Endothelial cell of umbilical vein (primary cell): ENCODE measurements around the gene CACNA2D1. TPM values are rescaled to one million over a fixed set of nuclear protein-coding genes. Genes with fewer than 3 reads are reported as not detected.

Experiments
- BruUV-seq: library from RNA; stranded (reverse); fragments of 400-500 nt; replicated peaks from 2 replicates; lab custom pipeline; 2021; lab: Mats Ljungman, UMichigan
- CTCF ChIA-PET: fragments of 300-600, 350-600 bp; sonication (Branson Sonifier 250); formaldehyde crosslinking; loops from one replicate; lab custom pipeline; 2021; ENCODE audit warnings: antibody characterized with exemption, inconsistent platforms; lab: Charles Lee
- POLR2A ChIA-PET: fragments of 300-600, 350-600 bp; sonication (Branson Sonifier 250); formaldehyde crosslinking; loops from one replicate; lab custom pipeline; 2021; ENCODE audit warnings: antibody characterized with exemption, inconsistent platforms; lab: Charles Lee
- DNase-seq: peaks from one replicate; pipeline ENCODE4 v3.0.0-alpha.2; 2011; ENCODE audit warnings: low read depth, low spot score
- FAIRE-seq: peaks from 2 replicates; lab custom pipeline; 2011; peaks lifted over from hg19 to GRCh38; lab: Jason Lieb, UNC
- H2AFZ ChIP-seq: 2 replicates; pipeline ENCODE4 v1.6.0; 2012; ENCODE audit warnings: low read depth, low read length, control low read depth, inconsistent platforms
- H3K27ac ChIP-seq: 2 replicates; pipeline ENCODE4 v1.5.1; 2011; ENCODE audit warnings: low read depth, mild to moderate bottlenecking, control low read depth, low read length, moderate library complexity; ENCODE audit not compliant: insufficient read depth
- H3K27me3 ChIP-seq, 2 experiments: 2 replicates each; pipeline versions ENCODE4 v1.6.0 to v1.6.1; 2011; ENCODE audit warnings: low read length in 2 of 2, mixed read lengths in 1 of 2; ENCODE audit not compliant: control insufficient read depth in 2 of 2, insufficient read depth in 2 of 2
- H3K36me3 ChIP-seq, 2 experiments: 2 replicates in 1 of 2; 3 replicates in 1 of 2; pipeline ENCODE4 v1.5.1; 2011; ENCODE audit warnings: low read length in 2 of 2, mild to moderate bottlenecking in 1 of 2, moderate library complexity in 1 of 2; ENCODE audit not compliant: control insufficient read depth in 2 of 2, insufficient read depth in 2 of 2; ENCODE audit errors: extremely low read depth in 1 of 2
- H3K4me1 ChIP-seq: 3 replicates; pipeline ENCODE4 v1.5.1; 2011; ENCODE audit warnings: mild to moderate bottlenecking, low read length; ENCODE audit not compliant: control insufficient read depth, insufficient read depth; ENCODE audit errors: extremely low read depth
- H3K4me2 ChIP-seq: 2 replicates; pipeline ENCODE4 v1.6.1; 2011; ENCODE audit warnings: low read length, control low read depth, mixed read lengths; ENCODE audit not compliant: insufficient read depth
- H3K4me3 ChIP-seq, 3 experiments: fragments of 200-600 bp in 1 of 3; sonication (generic), shearing (Covaris generic) in 1 of 3; replicated peaks in 1 of 3; 2 replicates each; pipeline ENCODE4 v1.5.1; 2011 to 2016; ENCODE audit warnings: control low read depth in 3 of 3, low read length in 3 of 3, mild to moderate bottlenecking in 2 of 3, inconsistent platforms in 1 of 3, low read depth in 1 of 3, moderate library complexity in 1 of 3; ENCODE audit not compliant: insufficient read depth in 1 of 3
- H3K79me2 ChIP-seq: 2 replicates; pipeline ENCODE4 v1.6.0; 2012; ENCODE audit warnings: low read length, inconsistent platforms; ENCODE audit not compliant: control insufficient read depth, insufficient read depth
- H3K9ac ChIP-seq: replicated peaks from 2 replicates; pipeline ENCODE3; 2011; ENCODE audit warnings: low read length, control low read depth; ENCODE audit not compliant: insufficient read depth; ENCODE audit errors: extremely low read depth
- H3K9me1 ChIP-seq: replicated peaks from 3 replicates; pipeline ENCODE4 v1.6.0; 2011; ENCODE audit warnings: mild to moderate bottlenecking, low read length; ENCODE audit not compliant: control insufficient read depth, insufficient read depth; ENCODE audit errors: extremely low read depth
- H3K9me3 ChIP-seq: replicated peaks from 2 replicates; pipeline ENCODE4 v1.5.1; 2012; ENCODE audit warnings: low read length, inconsistent platforms; ENCODE audit not compliant: control insufficient read depth, insufficient read depth
- H4K20me1 ChIP-seq: replicated peaks from 2 replicates; pipeline ENCODE3; 2011; ENCODE audit warnings: mild to moderate bottlenecking, low read length; ENCODE audit not compliant: control insufficient read depth, insufficient read depth; ENCODE audit errors: extremely low read depth
- CTCF ChIP-seq, 2 donors: IDR thresholded peaks; 1 replicate in 1 of 2; 2 replicates in 1 of 2; pipeline ENCODE4 v1.5.1; 2011; ENCODE audit warnings: low read length in 2 of 2, mild to moderate bottlenecking in 2 of 2, moderate library complexity in 2 of 2, control low read depth in 1 of 2, inconsistent platforms in 1 of 2, low read depth in 1 of 2; ENCODE audit not compliant: insufficient read depth in 1 of 2; ENCODE audit errors: extremely low read depth in 1 of 2
- EZH2 ChIP-seq: IDR thresholded peaks from 2 replicates; pipeline ENCODE4 v1.6.1; 2012; ENCODE audit warnings: borderline replicate concordance, low read depth, mild to moderate bottlenecking, moderate library complexity, low read length, inconsistent platforms; ENCODE audit not compliant: severe bottlenecking
- FOS ChIP-seq: IDR thresholded peaks from 2 replicates; pipeline ENCODE4 v1.6.1; 2011; ENCODE audit warnings: mild to moderate bottlenecking, low read length, moderate library complexity, borderline replicate concordance; ENCODE audit not compliant: insufficient read depth
- GATA2 ChIP-seq: IDR thresholded peaks from 2 replicates; pipeline ENCODE4 v1.7.0; 2011; ENCODE audit warnings: low read depth, mild to moderate bottlenecking, moderate library complexity, mixed read lengths, low read length; ENCODE audit not compliant: insufficient read length, insufficient read depth
- JUN ChIP-seq: IDR thresholded peaks from 2 replicates; pipeline ENCODE4 v1.6.1; 2011; ENCODE audit warnings: borderline replicate concordance, low read depth; ENCODE audit not compliant: insufficient read length, insufficient read depth
- MYC ChIP-seq: IDR thresholded peaks from one replicate; pipeline ENCODE4 v1.6.1; 2011; ENCODE audit warnings: mild to moderate bottlenecking, low read depth, low read length
- POLR2A ChIP-seq: IDR thresholded peaks from 2 replicates; pipeline ENCODE4 v1.6.1; 2012; ENCODE audit warnings: low read depth, mild to moderate bottlenecking, control low read depth, low read length
- POLR2AphosphoS5 ChIP-seq: IDR thresholded peaks from 2 replicates; pipeline ENCODE4 v1.6.1; 2012; ENCODE audit warnings: low read depth, mild to moderate bottlenecking, control low read depth, low read length, moderate library complexity; ENCODE audit not compliant: insufficient read depth
- dilution Hi-C: fragments of 300-500 bp; cut with MboI; formaldehyde crosslinking; loops from one replicate; pipeline ENCODE4 v1.15.0; 2019; ENCODE audit warnings: low sequenced_read_pairs; ENCODE audit not compliant: extremely low pct_ligation_motif_present
- intact Hi-C: fragments of 100-400 bp; cut with micrococcal nuclease; formaldehyde crosslinking; loops from one replicate; pipeline ENCODE4 v1.10.0; 2022
- polyA plus RNA-seq, 4 experiments: library from polyadenylated mRNA; depleted of rRNA in 3 of 4; stranded (reverse) in 3 of 4; unstranded in 1 of 4; fragments of >200 nt; gene quantifications; 2 replicates each; pipeline versions ENCODE4 v1.2.1 to v1.2.3, GENCODE V29; 2011 to 2012; ENCODE audit warnings: missing spikeins in 1 of 4
- total RNA-seq: library from RNA; stranded (reverse); gene quantifications from 2 replicates; pipeline ENCODE4 v1.2.3, GENCODE V29; 2021
- TF ChIP-seq, protein P1 (sequence below): IDR thresholded peaks from 2 replicates; pipeline ENCODE4 v1.6.1; 2011; ENCODE audit not compliant: insufficient read depth, insufficient read length

Gene CACNA2D1
- total and polyA plus RNA-seq, 2 donors (not counting 3 experiments of a cell fraction or from before 2014, with no cell fraction given) = 4.1 to 38.6 TPM

DNA sequence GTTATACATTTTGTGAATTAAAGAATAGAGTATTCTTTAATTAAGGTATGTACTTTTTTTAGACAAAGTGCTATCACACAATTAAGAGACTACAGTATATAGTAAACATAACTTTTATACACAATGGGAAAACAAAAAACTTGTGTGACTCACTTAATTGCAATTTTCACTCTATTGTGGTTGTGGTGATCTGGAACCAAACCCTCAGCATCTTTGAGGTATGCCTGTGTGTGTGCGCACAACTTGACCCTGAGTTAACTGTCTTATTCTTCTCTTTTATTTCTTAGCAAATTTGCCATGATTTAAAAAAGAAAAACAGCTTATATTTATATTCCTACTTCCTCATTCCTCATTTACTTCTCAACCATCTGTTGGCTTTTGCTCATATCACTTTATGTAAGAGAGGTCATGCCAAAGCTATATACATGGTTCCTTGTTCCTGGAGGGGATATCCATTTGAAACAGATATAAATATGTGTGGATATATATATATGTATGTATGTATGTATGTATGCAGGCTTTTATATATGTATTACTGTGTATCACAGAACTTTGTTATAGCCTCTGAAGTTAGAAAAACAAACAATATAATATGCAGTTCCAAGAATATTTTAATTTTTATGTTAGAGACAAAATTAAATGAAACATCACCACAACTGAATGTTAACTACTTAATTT, 414.2 kb downstream of the CACNA2D1 start:
- Histone ChIP-seq H3K4me1 (peaks cover 6% of the 10 kb centered on the region), H3K79me2 (no peaks in the 10 kb centered on the region), H3K27me3 (no peaks in the 10 kb centered on the region), H4K20me1 (no peaks in the 10 kb centered on the region), H2AFZ (no peak overlapping the region), H3K4me2 (no peak overlapping the region), H3K9me1 (no peaks in the 10 kb centered on the region), H3K36me3 (no peaks in the 10 kb centered on the region), H3K9ac (no peak overlapping the region), H3K9me3 (no peaks in the 10 kb centered on the region), H3K27ac (no peak overlapping the region), H3K4me3 (no peak overlapping the region)
- TF ChIP-seq EZH2 (no peak), MYC (no peak), CTCF (IDR thresholded peaks at IDR 0.05; ENCODE audit: extremely low read depth in 1 of 2, insufficient read depth in 1 of 2, low read depth in 1 of 2, low read length in 2 of 2) (no peak), GATA2 (no peak), POLR2A (no peak), JUN (no peak), POLR2AphosphoS5 (no peak), FOS (no peak)
- TF ChIP-seq, protein P1, sequence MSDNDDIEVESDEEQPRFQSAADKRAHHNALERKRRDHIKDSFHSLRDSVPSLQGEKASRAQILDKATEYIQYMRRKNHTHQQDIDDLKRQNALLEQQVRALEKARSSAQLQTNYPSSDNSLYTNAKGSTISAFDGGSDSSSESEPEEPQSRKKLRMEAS = no peak
- BruUV-seq = no TSS peak
- CTCF ChIA-PET = interaction anchor here (1.6 kb wide), 1 partner anchor 14 kb away, joined by 5 read pairs; no protein-coding TSS in a partner anchor
- no peak for DNase-seq
- dilution Hi-C loops (no loop called here), intact Hi-C loops (no loop called here)
- no peak for FAIRE-seq
- POLR2A ChIA-PET = no interaction called here
